NCI-H446 (cell line): ENCODE data around the gene CHIA.
A peak's percentile ranks its signal among the peaks of the same experiment; 100 is the strongest.
"Not testable (repeated sequence)": the region's sequence is repeated elsewhere in the genome, so short reads cannot be mapped to it uniquely, and the experiment has no call there.

Experiments
- DNase-seq, 2 experiments: peaks; one replicate each; lab custom pipeline; 2025; lab: John Stamatoyannopoulos, UW

The CHIA gene

DNA sequence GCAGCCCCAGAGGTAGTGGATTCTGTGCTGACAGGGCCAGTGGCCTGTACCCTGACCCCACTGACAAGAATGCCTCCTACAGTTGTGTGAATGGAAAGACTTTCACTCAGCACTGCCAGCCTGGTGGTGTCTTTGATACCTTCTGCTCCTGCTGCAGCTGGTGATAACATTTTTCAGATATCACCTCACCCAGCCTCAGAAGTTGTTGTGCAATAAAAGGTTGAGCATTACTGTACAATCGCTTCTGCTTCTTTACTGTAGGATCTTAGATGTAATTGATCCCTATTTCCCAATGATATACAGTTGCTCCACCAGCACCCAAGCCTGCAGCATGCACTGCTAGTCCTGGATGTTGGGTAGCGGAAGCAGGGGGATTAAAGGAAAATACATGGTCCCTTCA, 4.8 kb upstream of the CHIA start:
- DNase-seq: no peak

DNA sequence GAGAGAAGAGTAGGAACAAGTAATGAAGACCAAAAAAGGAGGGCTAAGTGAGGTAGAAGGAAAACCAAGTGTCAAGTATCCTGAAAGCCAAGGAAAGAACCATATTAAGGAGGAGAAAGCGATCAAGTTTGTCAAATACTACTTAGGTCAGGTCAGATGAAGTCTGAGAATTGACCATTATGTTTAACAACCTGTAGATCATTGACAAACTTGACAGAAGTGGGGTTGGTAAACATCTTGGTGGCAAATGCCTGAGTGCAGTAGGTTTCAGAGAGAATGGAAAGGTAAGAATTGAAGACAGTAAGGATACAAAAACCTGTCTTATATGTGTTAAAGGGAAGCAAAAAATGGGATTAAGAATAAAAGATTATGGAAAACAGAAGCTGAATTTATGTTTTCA, 3.7 kb upstream of the CHIA start:
- no peak for DNase-seq

GRCh38 chr1:111289371-111289770, 1.3 kb upstream of the CHIA start:
- DNase-seq: no peak

DNA sequence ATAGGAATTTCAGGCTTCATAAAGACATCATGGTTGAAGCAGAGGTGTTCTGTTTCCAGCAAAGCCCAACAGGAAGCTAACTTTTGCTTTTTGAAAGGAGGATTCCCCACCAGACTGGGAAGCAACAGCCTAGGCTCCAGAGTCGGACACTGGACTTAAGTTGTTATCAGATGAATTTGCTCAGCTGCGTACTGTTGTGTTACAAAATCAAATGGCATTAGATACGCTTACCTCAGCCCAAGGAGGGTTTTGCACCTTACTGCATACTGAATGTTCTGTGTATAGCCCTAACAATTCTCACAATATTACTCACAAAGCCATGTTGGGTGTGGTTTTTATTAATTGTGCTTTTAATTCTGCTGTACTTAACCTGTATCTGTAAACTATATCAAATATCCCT, 547 bp upstream of the CHIA start:
- DNase-seq: no peak

DNA sequence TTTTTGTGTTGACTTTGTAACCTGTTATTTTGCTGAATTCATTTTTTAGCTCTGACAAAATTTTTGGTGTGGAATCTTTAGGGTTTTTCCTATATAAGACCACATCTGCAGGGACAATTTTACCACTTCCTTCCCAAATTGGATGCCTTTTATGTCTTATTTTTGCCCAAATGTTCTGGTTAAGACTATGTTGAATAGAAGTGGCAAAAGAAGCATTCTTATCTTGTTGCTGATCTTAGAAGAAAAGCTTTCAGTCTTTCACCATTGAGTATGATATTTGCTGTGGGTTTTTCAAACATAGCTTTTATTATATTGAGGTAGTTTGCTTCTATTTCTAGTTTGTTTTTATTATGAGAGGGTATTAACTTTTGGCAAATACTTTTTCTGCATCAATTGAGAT, 3.7 kb downstream of the CHIA start:
- no peak for DNase-seq

DNA sequence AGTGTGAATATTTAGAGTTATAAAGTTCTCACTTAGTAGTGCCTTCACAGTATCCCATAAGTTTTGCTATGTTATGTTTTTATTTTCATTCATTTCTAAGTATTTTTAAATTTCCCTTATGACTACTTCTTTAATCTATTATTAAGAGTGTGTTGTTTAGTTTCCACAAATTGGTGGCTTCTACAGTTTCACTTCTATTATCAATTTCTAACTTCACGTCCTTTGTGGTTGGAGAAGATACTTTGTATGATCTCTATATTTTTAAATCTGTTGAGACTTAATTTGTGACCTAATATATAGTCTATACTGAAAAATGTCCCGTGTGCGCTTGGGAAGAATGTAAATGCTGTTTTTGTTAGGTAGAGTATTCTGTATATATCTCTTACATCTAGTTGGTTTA, 11.7 kb downstream of the CHIA start:
- DNase-seq: no peak

- DNase-seq: no peak
These were observed 19.0 kb downstream of the CHIA start for GRCh38 chr1:111309690-111310089.

GRCh38 chr1:111318523-111318922, 27.9 kb downstream of the CHIA start:
- DNase-seq: no peak

GRCh38 chr1:111320066-111320879, 29.6 kb downstream of the CHIA start:
- DNase-seq: no peak

- DNase-seq: no peak
These were observed 32.6 kb downstream of the CHIA start for GRCh38 chr1:111323231-111323630.

- DNase-seq: no peak
These were observed 41.5 kb downstream of the CHIA start for GRCh38 chr1:111332190-111332589.

- peak in 1 of 2 experiments; percentile 40 for DNase-seq
These were observed 43.5 kb downstream of the CHIA start for GRCh38 chr1:111334169-111334568.

- DNase-seq: not testable (repeated sequence)
These were observed 44.7 kb downstream of the CHIA start for GRCh38 chr1:111335214-111335877.

DNA sequence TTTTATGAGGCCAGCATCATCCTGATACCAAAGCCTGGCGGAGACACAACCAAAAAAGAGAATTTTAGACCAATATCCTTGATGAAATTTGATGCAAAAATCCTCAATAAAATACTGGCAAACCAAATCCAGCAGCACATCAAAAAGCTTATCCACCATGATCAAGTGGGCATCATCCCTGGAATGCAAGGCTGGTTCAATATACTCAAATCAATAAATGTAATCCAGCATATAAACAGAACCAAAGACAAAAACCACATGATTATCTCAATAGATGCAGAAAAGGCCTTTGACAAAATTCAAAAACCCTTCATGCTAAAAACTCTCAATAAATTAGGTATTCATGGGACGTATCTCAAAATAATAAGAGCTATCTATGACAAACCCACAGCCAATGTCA, 48.2 kb downstream of the CHIA start:
- DNase-seq: not testable (repeated sequence)

DNA sequence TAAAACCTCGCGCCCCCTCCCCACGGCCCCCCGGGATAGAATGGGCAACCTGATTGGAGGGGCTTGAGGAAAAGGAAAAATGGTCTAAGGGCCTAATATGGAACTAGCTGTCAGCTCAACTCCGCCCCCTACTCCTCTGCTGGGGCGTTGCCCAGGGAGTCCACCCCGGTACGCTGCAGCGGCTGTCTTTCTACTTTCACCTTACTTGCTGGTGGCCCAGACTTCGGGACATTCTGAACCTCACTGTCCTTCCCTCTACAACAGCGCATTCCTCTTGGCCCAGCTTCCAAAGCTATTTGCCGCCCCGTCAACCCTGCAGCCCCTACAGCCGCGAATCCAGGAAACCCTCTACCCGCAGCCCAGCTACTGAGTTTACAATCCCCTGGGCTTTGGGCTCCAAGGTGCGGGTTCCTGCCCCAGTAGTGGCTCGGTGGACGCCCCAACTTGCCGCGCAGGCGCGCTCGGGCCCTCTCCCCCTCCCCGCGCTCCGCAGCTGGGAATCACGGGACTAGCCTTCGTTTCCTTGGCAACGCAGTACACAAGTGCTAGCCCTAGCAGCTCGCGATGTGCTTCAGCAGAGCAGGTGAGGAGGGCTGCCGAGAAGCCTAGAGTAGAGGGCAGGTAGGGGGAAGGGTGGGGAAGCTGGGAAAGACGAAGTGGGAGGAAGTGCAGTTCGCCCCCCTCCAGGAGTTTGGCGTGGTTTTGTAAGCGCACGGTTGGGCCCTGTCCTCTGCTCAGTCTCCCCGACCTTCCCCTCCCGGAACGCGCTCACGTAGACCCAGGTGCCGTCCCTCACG, 55.6 kb downstream of the CHIA start:
- peak; percentile 20 to 78 for DNase-seq

DNA sequence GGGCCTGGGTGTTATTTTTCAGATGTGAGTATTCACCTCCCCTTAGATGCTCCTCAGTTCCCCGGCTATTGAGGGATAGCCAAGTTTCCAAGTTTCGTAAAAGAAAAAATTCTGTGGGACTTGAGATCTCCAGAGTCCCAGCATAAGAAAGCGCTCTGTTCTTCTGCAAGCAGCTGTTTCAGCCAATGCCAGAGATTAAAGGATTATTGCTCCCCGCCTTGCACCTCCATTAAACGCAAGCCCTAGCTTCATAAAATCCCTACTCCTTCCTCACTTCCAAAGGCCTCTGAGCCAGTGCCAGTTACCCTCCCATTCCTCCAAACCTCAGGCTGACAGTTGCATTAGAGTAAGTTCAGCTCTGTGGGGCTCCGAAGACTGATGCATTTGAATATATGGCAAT, 56.4 kb downstream of the CHIA start:
- no peak for DNase-seq

DNA sequence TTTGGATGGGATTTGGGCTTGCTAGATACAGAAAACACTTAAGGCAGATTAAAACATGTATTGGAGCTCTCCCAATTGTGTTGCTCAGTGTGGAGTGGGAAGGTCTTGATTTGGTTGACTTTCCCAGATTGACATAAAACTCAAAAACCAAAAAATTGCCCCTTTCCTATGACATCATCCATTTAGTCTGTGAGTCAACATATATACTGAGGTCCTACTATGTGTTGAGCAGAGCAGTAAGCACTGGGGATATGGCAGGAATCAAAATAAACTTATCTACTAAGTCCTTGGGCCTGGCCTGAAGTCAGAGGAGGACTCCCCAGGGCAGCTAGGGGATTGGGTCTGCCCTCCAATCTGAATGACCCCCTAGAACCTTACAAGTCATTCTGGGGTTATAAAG, 61.0 kb downstream of the CHIA start:
- no peak for DNase-seq

GRCh38 chr1:111354584-111354983, 63.9 kb downstream of the CHIA start:
- no peak for DNase-seq

DNA sequence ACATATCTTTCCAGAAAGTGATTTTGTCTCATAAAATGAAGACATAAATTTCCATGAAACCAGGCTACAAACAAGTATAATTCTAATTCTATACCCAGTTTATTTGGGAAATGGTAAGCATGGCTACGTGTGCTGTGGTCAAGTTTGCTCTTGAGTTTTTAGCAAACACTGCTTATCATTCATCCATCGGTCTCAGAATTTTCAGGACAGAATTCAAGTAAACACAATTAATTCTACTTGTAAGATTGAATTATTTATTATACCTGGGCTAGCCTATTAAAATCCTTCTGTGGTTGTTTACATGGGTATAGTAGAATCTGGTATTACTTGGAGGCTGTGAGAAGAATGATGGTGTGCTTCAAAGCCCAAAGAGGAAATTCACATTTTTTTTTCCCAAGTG, 68.3 kb downstream of the CHIA start:
- DNase-seq: no peak

DNA sequence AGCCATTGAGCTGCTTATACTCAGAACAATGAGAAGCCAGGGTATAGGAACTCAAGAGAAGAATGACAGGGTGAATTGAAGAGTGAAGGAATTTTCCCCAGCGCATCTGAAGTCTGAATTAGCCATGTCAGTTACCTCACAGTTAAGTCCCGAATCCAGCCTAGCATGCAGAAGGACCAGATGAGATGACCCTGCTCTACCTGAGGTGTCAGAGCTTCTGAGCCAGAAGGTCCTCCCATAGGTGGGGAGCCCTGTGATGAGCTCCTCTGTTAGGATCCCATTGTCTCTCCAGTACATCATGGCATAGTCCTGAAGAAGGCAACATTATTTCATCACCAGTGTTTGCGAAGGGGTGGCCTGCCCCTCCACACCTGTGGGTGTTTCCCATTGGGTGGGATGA, 68.7 kb downstream of the CHIA start:
- no peak for DNase-seq

DNA sequence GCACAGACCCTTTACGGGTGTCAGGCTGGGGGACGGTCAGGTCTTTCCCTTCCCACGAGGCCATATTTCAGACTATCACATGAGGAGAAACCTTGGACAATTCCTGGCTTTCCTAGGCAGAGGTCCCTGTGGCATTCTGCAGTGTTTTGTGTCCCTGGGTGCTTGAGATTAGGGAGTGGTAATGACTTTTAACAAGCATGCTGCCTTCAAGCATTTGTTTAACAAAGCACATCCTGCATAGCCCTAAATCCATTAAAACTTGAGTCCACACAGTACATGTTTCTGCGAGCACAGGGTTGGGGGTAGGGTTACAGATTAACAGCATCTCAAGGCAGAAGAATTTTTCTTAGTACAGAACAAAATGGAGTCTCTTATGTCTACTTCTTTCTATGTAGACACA, 69.6 kb downstream of the CHIA start:
- not testable (repeated sequence) for DNase-seq

DNA sequence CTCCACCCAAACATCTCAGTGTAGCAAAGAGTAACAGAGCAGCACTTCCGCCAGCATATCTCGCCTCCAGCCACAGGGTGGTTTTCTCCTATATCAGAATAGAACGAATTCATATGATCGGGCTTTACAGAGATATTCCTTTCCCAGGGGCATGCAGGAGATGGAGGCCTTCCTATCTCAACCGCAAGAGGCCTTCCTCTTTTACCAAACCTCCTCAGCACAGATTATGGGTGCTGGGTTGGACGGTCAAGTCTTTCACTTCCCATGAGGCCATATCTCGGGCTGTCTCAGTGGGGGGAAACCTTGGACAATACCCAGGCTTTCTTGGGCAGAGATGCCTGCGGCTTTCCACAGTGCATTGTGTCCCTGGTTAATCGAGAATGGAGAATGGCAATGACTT, 71.1 kb downstream of the CHIA start:
- DNase-seq: no peak

DNA sequence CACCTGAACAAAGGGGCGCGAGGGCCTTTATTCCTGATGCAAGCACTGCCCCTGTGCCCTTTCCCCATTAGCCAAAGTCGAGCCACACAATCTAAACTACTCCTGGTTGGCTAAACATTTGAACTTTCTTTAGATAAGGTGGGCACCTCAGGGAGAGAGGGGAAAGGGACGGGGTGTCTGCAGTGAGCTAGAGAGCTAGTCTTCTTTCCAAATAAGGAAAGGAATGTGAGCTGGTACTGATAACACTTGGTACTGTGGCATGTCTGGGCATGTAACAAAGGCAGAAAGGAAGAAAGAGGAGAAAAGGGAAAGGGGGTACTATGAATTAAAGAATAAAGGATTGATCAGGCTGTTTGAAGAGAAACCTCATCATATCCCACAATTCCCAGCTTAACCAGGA, 74.0 kb downstream of the CHIA start:
- no peak for DNase-seq
